HepG2 (cell line): ENCODE results near the gene NFIL3. TPM values are rescaled to one million over a fixed set of nuclear protein-coding genes. Genes with fewer than 3 reads are reported as not detected.

Experiments
- GLI4 ChIP-seq: sonication (generic); formaldehyde crosslinking; IDR thresholded peaks from 2 replicates; pipeline ENCODE4 v1.5.1; 2020; ENCODE audit warnings: missing genetic modification reagents, mild to moderate bottlenecking, moderate library complexity, borderline replicate concordance
- HOXA7 ChIP-seq: sonication (generic); formaldehyde crosslinking; IDR thresholded peaks from 2 replicates; pipeline ENCODE4 v1.8.1; 2022; ENCODE audit warnings: mild to moderate bottlenecking, missing genetic modification reagents, moderate library complexity
- HOXD1 ChIP-seq: sonication (generic); formaldehyde crosslinking; IDR thresholded peaks from 2 replicates; pipeline ENCODE4 v1.5.0; 2020; ENCODE audit warnings: missing genetic modification reagents
- IKZF5 ChIP-seq: IDR thresholded peaks from 2 replicates; pipeline ENCODE4 v1.6.1; 2018; ENCODE audit warnings: missing genetic modification reagents, mild to moderate bottlenecking, missing compliant biosample characterization
- JUND ChIP-seq: sonication (generic); formaldehyde crosslinking; IDR thresholded peaks from 2 replicates; pipeline ENCODE4 v1.8.0; 2022; ENCODE audit warnings: mild to moderate bottlenecking, missing genetic modification reagents
- MIER3 ChIP-seq: IDR thresholded peaks from 2 replicates; pipeline ENCODE4 v1.6.1; 2016; ENCODE audit warnings: missing compliant biosample characterization, borderline replicate concordance
- MLX ChIP-seq: IDR thresholded peaks from 2 replicates; pipeline ENCODE4 v1.6.1; 2016
- PHB2 ChIP-seq: fragments of 450-650 bp; IDR thresholded peaks from 2 replicates; pipeline ENCODE4 v1.6.1; 2018; ENCODE audit not compliant: partially characterized antibody
- POGK ChIP-seq: sonication (generic); formaldehyde crosslinking; conservative IDR thresholded peaks from 2 replicates; pipeline ENCODE4 v1.8.0; 2022; ENCODE audit warnings: mild to moderate bottlenecking, moderate library complexity, missing genetic modification reagents
- POLR2AphosphoS5 ChIP-seq: IDR thresholded peaks from 2 replicates; pipeline ENCODE4 v1.6.1; 2012; ENCODE audit warnings: low read depth, low read length
- RARA ChIP-seq: IDR thresholded peaks from 2 replicates; pipeline ENCODE4 v1.6.1; 2016; ENCODE audit warnings: missing genetic modification reagents, missing compliant biosample characterization
- SKI ChIP-seq: fragments of 450-650 bp; IDR thresholded peaks from one replicate; pipeline ENCODE4 v1.6.1; 2018; ENCODE audit warnings: mild to moderate bottlenecking; ENCODE audit not compliant: partially characterized antibody
- SOX6 ChIP-seq, 2 experiments: fragments of 450-650 bp in 1 of 2; sonication (generic) in 1 of 2; formaldehyde crosslinking in 1 of 2; IDR thresholded peaks; 2 replicates each; pipeline versions ENCODE4 v1.4.0 to v1.6.1; 2017 to 2020; ENCODE audit warnings: antibody characterized with exemption in 1 of 2, mild to moderate bottlenecking in 1 of 2, missing genetic modification reagents in 1 of 2
- SP2 ChIP-seq: sonication (generic); formaldehyde crosslinking; IDR thresholded peaks from 2 replicates; pipeline ENCODE4 v1.5.1; 2020; ENCODE audit warnings: mild to moderate bottlenecking, missing genetic modification reagents
- SSRP1 ChIP-seq: IDR thresholded peaks from 2 replicates; pipeline ENCODE4 v1.6.1; 2016; ENCODE audit warnings: control low read depth
- TEAD3 ChIP-seq: optimal IDR thresholded peaks from 2 replicates; pipeline ENCODE3; 2016; ENCODE audit warnings: borderline replicate concordance
- TSC22D2 ChIP-seq: sonication (generic); formaldehyde crosslinking; IDR thresholded peaks from 2 replicates; pipeline ENCODE4 v1.5.1; 2020; ENCODE audit warnings: missing genetic modification reagents, mild to moderate bottlenecking, borderline replicate concordance
- ZBTB1 ChIP-seq: sonication (generic); formaldehyde crosslinking; IDR thresholded peaks from 2 replicates; pipeline ENCODE4 v1.4.0; 2020; ENCODE audit warnings: missing genetic modification reagents, borderline replicate concordance
- ZNF276 ChIP-seq: sonication (generic); formaldehyde crosslinking; IDR thresholded peaks from 2 replicates; pipeline ENCODE4 v1.4.0; 2020; ENCODE audit warnings: mild to moderate bottlenecking, low read depth, missing genetic modification reagents
- ZNF33B ChIP-seq: sonication (generic); formaldehyde crosslinking; IDR thresholded peaks from 2 replicates; pipeline ENCODE4 v1.5.1; 2020; ENCODE audit warnings: mild to moderate bottlenecking, missing genetic modification reagents
- ZNF451 ChIP-seq: sonication (generic); formaldehyde crosslinking; IDR thresholded peaks from 2 replicates; pipeline ENCODE4 v1.5.0; 2020; ENCODE audit warnings: mild to moderate bottlenecking, missing genetic modification reagents
- ZNF607 ChIP-seq: sonication (generic); formaldehyde crosslinking; IDR thresholded peaks from 2 replicates; pipeline ENCODE4 v1.5.1; 2020; ENCODE audit warnings: missing genetic modification reagents, mild to moderate bottlenecking, borderline replicate concordance
- ZNF629 ChIP-seq: sonication (generic); formaldehyde crosslinking; conservative IDR thresholded peaks from 2 replicates; pipeline ENCODE4 v1.5.0; 2020; ENCODE audit warnings: missing genetic modification reagents
- ZNF678 ChIP-seq: sonication (generic); formaldehyde crosslinking; IDR thresholded peaks from 2 replicates; pipeline ENCODE4 v1.4.0; 2020; ENCODE audit warnings: mild to moderate bottlenecking, missing genetic modification reagents
- ZNF691 ChIP-seq: sonication (generic); formaldehyde crosslinking; IDR thresholded peaks from 2 replicates; pipeline ENCODE4 v1.4.0; 2020; ENCODE audit warnings: missing genetic modification reagents, low read depth, mild to moderate bottlenecking, borderline replicate concordance
- polyA plus RNA-seq, 8 experiments: library from polyadenylated mRNA; depleted of rRNA in 3 of 8; stranded (reverse) in 7 of 8; unstranded in 1 of 8; fragments of >200 nt; fragmentation: Illumina TruSeq in 4 of 8; extraction: Trizol in 4 of 8; gene quantifications; 2 replicates each; pipeline versions ENCODE4 v1.2.1 to v1.2.3, GENCODE V29; 2011 to 2016; ENCODE audit warnings: low read depth in 4 of 8, missing spikeins in 1 of 8, mixed read lengths in 1 of 8; ENCODE audit not compliant: insufficient read depth in 1 of 8
- total RNA-seq, 5 experiments: library from RNA; depleted of rRNA; stranded (reverse); fragments of >200 nt; fragmentation: Illumina TruSeq; extraction: Trizol; gene quantifications; 2 replicates each; pipeline ENCODE4 v1.2.3, GENCODE V29; 2016; ENCODE audit warnings: low read depth in 1 of 5

The NFIL3 gene
- total and polyA plus RNA-seq, 2 of the 13 experiments (the other 11 are each of a cell fraction or from before 2014, with no cell fraction given): 46.6 to 54.2 TPM

- peak; percentile 16; the same call in 1 of the 2 replicates for TF ChIP-seq MIER3
- TF ChIP-seq POGK (CRISPR knock-in tag): peak; percentile 39
- no peak for TF ChIP-seq SOX6 (IDR thresholded peaks at IDR 0.05)
- TF ChIP-seq SOX6 (CRISPR knock-in tag; IDR thresholded peaks at IDR 0.05): no peak
- TF ChIP-seq ZNF451 (CRISPR knock-in tag): no peak; the same call in 1 of the 2 replicates
- 0 out of 2 replicates have a peak, but pooled peaks have one; percentile 28 for TF ChIP-seq GLI4 (CRISPR knock-in tag)
- TF ChIP-seq SKI: peak; percentile 33
- TF ChIP-seq ZNF607 (CRISPR knock-in tag): peak; percentile 72
- 0 out of 2 replicates have a peak, but pooled peaks have one; percentile 6 for TF ChIP-seq ZNF629 (CRISPR knock-in tag)
- no peak for TF ChIP-seq ZNF33B (CRISPR knock-in tag)
- TF ChIP-seq SSRP1 (CRISPR knock-in tag): 0 out of 2 replicates have a peak, but pooled peaks have one; percentile 12
- no peak for TF ChIP-seq ZNF276 (CRISPR knock-in tag)
- peak; percentile 58 for TF ChIP-seq SP2 (CRISPR knock-in tag)
- TF ChIP-seq TSC22D2 (CRISPR knock-in tag): no peak
- TF ChIP-seq TEAD3 (CRISPR knock-in tag): peak; percentile 11
- no peak; the same call in 1 of the 2 replicates for TF ChIP-seq HOXD1 (CRISPR knock-in tag)
- peak; percentile 76; the same call in 1 of the 2 replicates for TF ChIP-seq ZNF691
- TF ChIP-seq HOXA7 (CRISPR knock-in tag): peak; percentile 75; the same call in 1 of the 2 replicates
- 0 out of 2 replicates have a peak, but pooled peaks have one; percentile 11 for TF ChIP-seq MLX
- no peak for TF ChIP-seq JUND (CRISPR knock-in tag)
- TF ChIP-seq PHB2: no peak
- TF ChIP-seq IKZF5 (CRISPR knock-in tag): 0 out of 2 replicates have a peak, but pooled peaks have one; percentile 8
- TF ChIP-seq POLR2AphosphoS5: 0 out of 2 replicates have a peak, but pooled peaks have one; percentile 44
- TF ChIP-seq RARA (CRISPR knock-in tag): peak; percentile 32; the same call in 1 of the 2 replicates
- TF ChIP-seq ZBTB1 (CRISPR knock-in tag): no peak
- TF ChIP-seq ZNF678 (CRISPR knock-in tag): no peak
Measured at GRCh38 chr9:91423785-91424402, at the start of gene NFIL3 (continued).
